SU-DHL-6 (cell line): ENCODE results near the gene GRAMD2B.

Experiments
- H2AFZ ChIP-seq: fragments of 200-600 bp; sonication (generic); 2 replicates; pipeline ENCODE4 v1.6.1; 2014; ENCODE audit warnings: low read depth, mild to moderate bottlenecking, moderate library complexity, mixed read lengths, antibody characterized with exemption, low read length; ENCODE audit not compliant: severe bottlenecking
- H3F3A ChIP-seq: fragments of 200-600 bp; shearing (Covaris generic); 2 replicates; pipeline ENCODE4 v1.6.0; 2016; ENCODE audit warnings: antibody characterized with exemption, mild to moderate bottlenecking; ENCODE audit not compliant: insufficient read depth
- H3K27ac ChIP-seq: fragments of 200-600 bp; sonication (generic); 2 replicates; pipeline ENCODE4 v1.5.1; 2016; ENCODE audit warnings: low read depth, mild to moderate bottlenecking, low read length, moderate library complexity, mixed read lengths
- H3K27me3 ChIP-seq: fragments of 200-600 bp; sonication (generic), shearing (Covaris generic); 2 replicates; pipeline ENCODE4 v1.6.0; 2014; ENCODE audit warnings: mild to moderate bottlenecking, low read length
- H3K36me3 ChIP-seq: fragments of 200-600 bp; sonication (generic); 2 replicates; pipeline ENCODE4 v1.6.1; 2014; ENCODE audit warnings: mild to moderate bottlenecking, low read length, mixed read lengths
- H3K4me2 ChIP-seq: fragments of 300-600, 200-600 bp; shearing (Covaris generic), sonication (generic); 2 replicates; pipeline ENCODE4 v1.6.0; 2014; ENCODE audit warnings: low read length, low read depth, mild to moderate bottlenecking; ENCODE audit not compliant: poor library complexity, severe bottlenecking
- H3K4me3 ChIP-seq: fragments of 200-600 bp; sonication (generic); 2 replicates; pipeline ENCODE4 v1.5.1; 2014; ENCODE audit warnings: antibody characterized with exemption, low read length, mild to moderate bottlenecking, mixed read lengths; ENCODE audit not compliant: insufficient read depth, poor library complexity, severe bottlenecking
- H3K79me2 ChIP-seq: fragments of 200-600 bp; sonication (generic); 2 replicates; pipeline ENCODE4 v1.6.1; 2014; ENCODE audit warnings: mild to moderate bottlenecking, low read length, moderate library complexity; ENCODE audit not compliant: insufficient read depth
- H3K9ac ChIP-seq: fragments of 200-600 bp; sonication (generic); 2 replicates; pipeline ENCODE4 v1.7.0; 2014; ENCODE audit warnings: mild to moderate bottlenecking, low read length
- H3K9me2 ChIP-seq: fragments of 200-600 bp; sonication (generic); replicated peaks from 2 replicates; pipeline ENCODE4 v1.6.1; 2014; ENCODE audit warnings: low read length; ENCODE audit not compliant: insufficient read depth
- H3K9me3 ChIP-seq: fragments of 200-600 bp; sonication (generic); 2 replicates; pipeline ENCODE4 v1.6.1; 2014; ENCODE audit warnings: low read length, mixed read lengths; ENCODE audit not compliant: insufficient read depth
- H4K20me1 ChIP-seq: fragments of 200-600 bp; sonication (generic); 2 replicates; pipeline ENCODE4 v1.6.1; 2014; ENCODE audit warnings: low read depth, mild to moderate bottlenecking, antibody characterized with exemption, low read length, moderate library complexity, mixed read lengths
- EZH2phosphoT487 ChIP-seq: fragments of 200-600 bp; sonication (generic), shearing (Covaris generic); conservative IDR thresholded peaks from 2 replicates; pipeline ENCODE4 v1.6.1; 2018; ENCODE audit warnings: mild to moderate bottlenecking, antibody characterized with exemption, low read length, moderate library complexity, mixed read lengths
- TF ChIP-seq, protein P1 (sequence below): fragments of 200-600 bp; sonication (generic); IDR thresholded peaks from one replicate; pipeline ENCODE4 v1.5.1; 2017; ENCODE audit warnings: antibody characterized with exemption, mild to moderate bottlenecking, low read length, moderate library complexity; ENCODE audit not compliant: insufficient read depth, poor library complexity, severe bottlenecking

Gene GRAMD2B

DNA sequence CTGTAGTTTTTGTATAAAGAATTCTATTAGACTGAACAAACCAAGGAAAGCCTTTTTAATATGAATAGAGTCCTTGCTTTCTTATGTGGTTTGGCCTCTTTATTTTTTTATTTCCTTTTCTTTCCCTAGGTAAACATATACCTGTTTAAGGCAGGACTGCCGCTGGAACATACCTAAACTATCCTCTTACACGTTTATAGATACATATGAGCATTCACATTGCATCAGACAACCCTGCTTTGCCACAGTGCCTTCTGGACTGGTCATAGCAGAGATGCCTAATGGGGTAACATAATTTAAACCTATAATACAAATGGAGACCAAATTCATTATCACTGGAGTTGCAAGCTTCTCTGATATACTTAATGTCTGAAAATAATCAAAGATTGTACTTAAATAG lies 12.5 kb downstream of the GRAMD2B start:
- Histone ChIP-seq H3K27ac (no peak overlapping the region), H3K9me3 (no peaks in the 10 kb centered on the region), H3K9ac (no peak overlapping the region), H3K4me2 (no peak overlapping the region), H4K20me1 (no peaks in the 10 kb centered on the region), H3F3A (no peaks in the 10 kb centered on the region), H3K79me2 (no peaks in the 10 kb centered on the region), H2AFZ (no peak overlapping the region), H3K36me3 (no peaks in the 10 kb centered on the region), H3K4me3 (no peak overlapping the region), H3K9me2 (no peaks in the 10 kb centered on the region), H3K27me3 (no peaks in the 10 kb centered on the region)
- TF ChIP-seq, protein P1, sequence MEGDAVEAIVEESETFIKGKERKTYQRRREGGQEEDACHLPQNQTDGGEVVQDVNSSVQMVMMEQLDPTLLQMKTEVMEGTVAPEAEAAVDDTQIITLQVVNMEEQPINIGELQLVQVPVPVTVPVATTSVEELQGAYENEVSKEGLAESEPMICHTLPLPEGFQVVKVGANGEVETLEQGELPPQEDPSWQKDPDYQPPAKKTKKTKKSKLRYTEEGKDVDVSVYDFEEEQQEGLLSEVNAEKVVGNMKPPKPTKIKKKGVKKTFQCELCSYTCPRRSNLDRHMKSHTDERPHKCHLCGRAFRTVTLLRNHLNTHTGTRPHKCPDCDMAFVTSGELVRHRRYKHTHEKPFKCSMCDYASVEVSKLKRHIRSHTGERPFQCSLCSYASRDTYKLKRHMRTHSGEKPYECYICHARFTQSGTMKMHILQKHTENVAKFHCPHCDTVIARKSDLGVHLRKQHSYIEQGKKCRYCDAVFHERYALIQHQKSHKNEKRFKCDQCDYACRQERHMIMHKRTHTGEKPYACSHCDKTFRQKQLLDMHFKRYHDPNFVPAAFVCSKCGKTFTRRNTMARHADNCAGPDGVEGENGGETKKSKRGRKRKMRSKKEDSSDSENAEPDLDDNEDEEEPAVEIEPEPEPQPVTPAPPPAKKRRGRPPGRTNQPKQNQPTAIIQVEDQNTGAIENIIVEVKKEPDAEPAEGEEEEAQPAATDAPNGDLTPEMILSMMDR: no peak
- TF ChIP-seq EZH2phosphoT487: no peak

DNA sequence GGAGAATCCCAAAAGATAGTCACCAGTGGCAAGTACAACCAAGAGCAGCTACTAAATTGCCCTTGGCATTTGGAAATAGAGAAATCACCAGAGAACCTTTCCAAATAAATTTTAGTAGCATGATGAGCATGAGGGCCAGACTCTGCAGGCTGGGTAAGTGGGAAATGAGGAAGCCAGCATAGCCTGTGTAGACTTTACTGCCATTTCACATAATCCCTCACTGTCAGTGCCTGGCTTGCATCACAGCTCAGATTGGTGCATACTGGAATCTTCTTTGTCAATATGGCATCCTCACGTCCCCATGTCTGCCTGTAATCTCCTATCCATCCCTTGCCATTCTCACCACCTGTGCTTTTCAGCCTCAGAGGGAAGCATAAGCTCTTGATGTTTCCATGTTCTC lies 14.5 kb downstream of the GRAMD2B start:
- Histone ChIP-seq H3K27me3 (no peaks in the 10 kb centered on the region), H3K4me3 (no peak overlapping the region), H3F3A (no peaks in the 10 kb centered on the region), H3K36me3 (no peaks in the 10 kb centered on the region), H3K9me3 (no peaks in the 10 kb centered on the region), H3K79me2 (no peaks in the 10 kb centered on the region), H3K27ac (no peak overlapping the region), H3K9ac (no peak overlapping the region), H2AFZ (no peak overlapping the region), H3K9me2 (no peaks in the 10 kb centered on the region), H4K20me1 (no peaks in the 10 kb centered on the region), H3K4me2 (no peak overlapping the region)
- TF ChIP-seq, protein P1: no peak
- no peak for TF ChIP-seq EZH2phosphoT487

DNA sequence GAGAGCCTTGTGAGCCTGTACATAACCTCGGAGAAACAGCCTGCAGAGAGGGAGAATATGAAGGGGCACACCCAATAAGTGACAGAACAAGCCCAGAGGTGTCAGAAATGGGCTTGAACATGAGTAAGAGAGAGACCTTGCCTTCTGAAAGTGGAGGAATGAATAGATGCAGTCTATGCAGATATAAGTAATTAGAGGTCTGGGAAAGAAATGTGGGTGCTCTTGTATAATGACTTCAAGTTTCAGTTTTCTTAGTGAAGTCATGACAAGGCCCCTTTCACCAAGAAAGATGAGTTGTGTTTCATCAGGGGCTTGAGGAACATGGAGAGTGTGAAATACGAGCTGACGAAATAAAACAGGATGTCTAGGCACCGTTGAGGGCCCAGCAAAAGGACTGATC lies 15.1 kb downstream of the GRAMD2B start:
- H3K36me3 ChIP-seq: no peaks in the 10 kb centered on the region
- no peaks in the 10 kb centered on the region for H3K79me2 ChIP-seq
- no peaks in the 10 kb centered on the region for H3K27me3 ChIP-seq
- H3K9me2 ChIP-seq: no peaks in the 10 kb centered on the region
- H3K27ac ChIP-seq: no peak overlapping the region
- H3K9me3 ChIP-seq: no peaks in the 10 kb centered on the region
- no peak overlapping the region for H3K9ac ChIP-seq
- TF ChIP-seq, protein P1: no peak
- TF ChIP-seq EZH2phosphoT487: no peak
- H2AFZ ChIP-seq: no peak overlapping the region
- H4K20me1 ChIP-seq: no peaks in the 10 kb centered on the region
- H3K4me3 ChIP-seq: no peak overlapping the region
- no peaks in the 10 kb centered on the region for H3F3A ChIP-seq
- H3K4me2 ChIP-seq: no peak overlapping the region
